Ovary (tissue), 9 donors: ENCODE data around the gene COX14. TPM values are rescaled to one million over a fixed set of nuclear protein-coding genes. Genes with fewer than 3 reads are reported as not detected.
A peak's percentile ranks its signal among the peaks of the same experiment; 100 is the strongest.

Experiments
- DNase-seq, 5 donors: peaks; one replicate each; pipeline ENCODE4 v3.0.0-alpha.2; 2019 to 2020
- H3K27ac ChIP-seq, 2 donors: fragments of 200-600 bp; one replicate each; pipeline versions ENCODE4 v1.5.1 to v1.8.0; 2019 to 2022
- H3K27me3 ChIP-seq: fragments of 200-600 bp; one replicate; pipeline ENCODE4 v1.8.0; 2022
- H3K36me3 ChIP-seq: fragments of 200-600 bp; sonication (generic); one replicate; pipeline ENCODE4 v1.5.1; 2019
- H3K4me1 ChIP-seq: one replicate; pipeline ENCODE4 v1.8.1; 2013; ENCODE audit warnings: mild to moderate bottlenecking, moderate library complexity; ENCODE audit not compliant: insufficient read depth
- H3K4me3 ChIP-seq: fragments of 200-600 bp; sonication (generic); one replicate; pipeline ENCODE4 v1.5.1; 2017
- H3K9me3 ChIP-seq, 2 donors: fragments of 200-600 bp in 1 of 2; sonication (generic) in 1 of 2; one replicate each; pipeline versions ENCODE4 v1.5.1 to v1.8.1; 2013 to 2019; ENCODE audit warnings: mild to moderate bottlenecking in 1 of 2, moderate library complexity in 1 of 2
- EP300 ChIP-seq: sonication (generic); formaldehyde crosslinking; IDR thresholded peaks from one replicate; pipeline ENCODE4 v1.6.1; 2017; ENCODE audit warnings: antibody characterized with exemption
- POLR2A ChIP-seq: fragments of 450-650 bp; IDR thresholded peaks from one replicate; pipeline ENCODE4 v1.6.1; 2017; ENCODE audit warnings: antibody characterized with exemption, mild to moderate bottlenecking, moderate library complexity
- WGBS, 3 donors: extraction: QIAGEN DNeasy Blood & Tissue Kit in 1 of 3; methylation state at CpG; one replicate each; pipeline versions ENCODE4 v1.1.5 to v1.1.7; 2013 to 2017; 5-methylcytosine and 5-hydroxymethylcytosine counted together
- intact Hi-C, 4 donors: fragments of 100-400 bp; cut with DNase I; formaldehyde crosslinking; loops; one replicate each; pipeline versions ENCODE4 v1.11.0 to v1.15.1; 2022 to 2023
- polyA plus RNA-seq, 2 donors: library from polyadenylated mRNA; stranded (reverse); fragments of 200-250 nt in 1 of 2; fragments of 350-450 nt in 1 of 2; fragmentation: Illumina TruSeq in 1 of 2; extraction: RNeasy Lipid Tissue Mini Kit (QIAGEN cat#74804) in 1 of 2; gene quantifications; one replicate each; pipeline ENCODE4 v1.2.3, GENCODE V29; 2013 to 2014
- total RNA-seq, 7 donors: library from RNA; depleted of rRNA in 2 of 7; stranded (reverse); fragments of >200 nt in 2 of 7; fragmentation: NEBNext Ultra II Directional in 3 of 7; extraction: Animal tissue kit (Norgen Biotek cat#: 25700) in 3 of 7; gene quantifications; one replicate each; pipeline versions ENCODE4 v1.1.0 to v1.2.4, GENCODE V29; 2016 to 2023
- TF ChIP-seq, protein P1 (sequence below), 3 donors: fragments of 450-650 bp in 2 of 3; fragments of 200-600 bp in 1 of 3; IDR thresholded peaks; one replicate each; pipeline versions ENCODE4 v1.5.1 to v1.8.0; 2016 to 2022; ENCODE audit warnings: antibody characterized with exemption in 3 of 3, mild to moderate bottlenecking in 1 of 3
- donor health status: DM: no; HTN: no; CAD: no; lungs with moderate emphysema.
- donor health status: DM: no; HTN: no; CAD: no.
- donor health status: Bipolar disorder and iron deficiency.
- donor health status: DM: yes; HTN: yes; CAD: no.
- donor health status: DM: no; HTN: no; CAD: no.
- donor health status: DM: yes; HTN: yes; CAD: no.

The COX14 gene
- total and polyA plus RNA-seq, 9 donors, result 37.5 to 85.4 (median 46.4) TPM

DNA sequence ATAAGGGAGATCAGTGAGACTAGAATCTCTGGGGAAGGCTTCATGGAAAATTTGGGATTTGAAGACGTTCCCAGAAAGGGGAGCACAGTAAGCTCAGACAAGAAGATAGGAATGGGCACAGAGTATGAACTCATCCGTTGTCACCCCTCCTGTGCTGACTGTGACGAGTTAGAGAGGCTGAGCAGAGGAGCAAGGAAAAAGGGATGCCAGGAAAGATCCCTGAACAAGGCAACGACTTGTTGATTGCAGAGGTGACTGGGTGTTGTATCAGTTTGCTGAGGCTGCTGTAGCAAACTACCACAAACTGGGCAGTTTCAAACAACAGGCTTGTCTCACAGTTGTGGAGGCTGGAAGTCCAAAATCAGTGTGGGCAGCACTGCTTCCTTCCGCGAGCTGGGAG lies 14.1 kb upstream of the COX14 start:
- TF ChIP-seq, protein P1, sequence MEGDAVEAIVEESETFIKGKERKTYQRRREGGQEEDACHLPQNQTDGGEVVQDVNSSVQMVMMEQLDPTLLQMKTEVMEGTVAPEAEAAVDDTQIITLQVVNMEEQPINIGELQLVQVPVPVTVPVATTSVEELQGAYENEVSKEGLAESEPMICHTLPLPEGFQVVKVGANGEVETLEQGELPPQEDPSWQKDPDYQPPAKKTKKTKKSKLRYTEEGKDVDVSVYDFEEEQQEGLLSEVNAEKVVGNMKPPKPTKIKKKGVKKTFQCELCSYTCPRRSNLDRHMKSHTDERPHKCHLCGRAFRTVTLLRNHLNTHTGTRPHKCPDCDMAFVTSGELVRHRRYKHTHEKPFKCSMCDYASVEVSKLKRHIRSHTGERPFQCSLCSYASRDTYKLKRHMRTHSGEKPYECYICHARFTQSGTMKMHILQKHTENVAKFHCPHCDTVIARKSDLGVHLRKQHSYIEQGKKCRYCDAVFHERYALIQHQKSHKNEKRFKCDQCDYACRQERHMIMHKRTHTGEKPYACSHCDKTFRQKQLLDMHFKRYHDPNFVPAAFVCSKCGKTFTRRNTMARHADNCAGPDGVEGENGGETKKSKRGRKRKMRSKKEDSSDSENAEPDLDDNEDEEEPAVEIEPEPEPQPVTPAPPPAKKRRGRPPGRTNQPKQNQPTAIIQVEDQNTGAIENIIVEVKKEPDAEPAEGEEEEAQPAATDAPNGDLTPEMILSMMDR (IDR thresholded peaks at IDR 0.05), result no peak
- TF ChIP-seq EP300 (no peak), POLR2A (no peak)
- no peak overlapping the region for H3K27ac ChIP-seq
- WGBS, 3 donors, result 82 to 88% (median 84%) methylated on average over 6 of the region's 6 CpGs
- no peak for DNase-seq
- no peak overlapping the region for H3K4me3 ChIP-seq
- H3K9me3 ChIP-seq, result no peaks in the 10 kb centered on the region
- peaks cover 2% of the 10 kb centered on the region for H3K36me3 ChIP-seq
- intact Hi-C loops, result no loop called here
- H3K27me3 ChIP-seq, result no peaks in the 10 kb centered on the region
- H3K4me1 ChIP-seq, result peaks cover 5% of the 10 kb centered on the region

GRCh38 chr12:50099302-50100008 lies 12.6 kb upstream of the COX14 start:
- peaks cover 15% of the 10 kb centered on the region for H3K4me1 ChIP-seq
- no peak for DNase-seq
- 64 to 70% (median 65%) methylated on average over 5 of the region's 5 CpGs for WGBS, 3 donors
- TF ChIP-seq POLR2A (no peak), EP300 (no peak)
- no peak overlapping the region for H3K4me3 ChIP-seq
- H3K27me3 ChIP-seq, result no peaks in the 10 kb centered on the region
- intact Hi-C loops, result no loop called here
- H3K36me3 ChIP-seq, result peaks cover 2% of the 10 kb centered on the region
- no peaks in the 10 kb centered on the region for H3K9me3 ChIP-seq
- H3K27ac ChIP-seq, result no peak overlapping the region

DNA sequence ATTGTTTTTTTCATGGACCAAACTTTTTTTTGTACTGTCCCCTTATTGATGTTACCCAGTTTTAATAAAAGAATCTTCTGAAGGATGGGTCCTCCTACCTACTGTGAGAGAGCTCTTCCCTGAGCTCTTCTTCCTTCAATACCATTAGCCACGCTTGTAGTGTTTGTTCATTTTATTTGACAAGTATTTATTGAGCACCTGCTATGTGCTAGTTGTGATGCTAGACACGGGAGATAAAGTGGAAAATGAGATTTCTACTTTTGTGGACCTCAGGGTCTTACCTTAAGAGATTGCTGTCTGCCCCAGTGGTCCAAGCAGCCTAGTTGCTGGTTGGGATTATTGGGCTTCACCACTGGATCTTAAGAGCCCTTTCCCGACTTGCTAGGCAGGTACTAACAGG lies 11.5 kb upstream of the COX14 start:
- H3K9me3 ChIP-seq, result no peaks in the 10 kb centered on the region
- H3K27ac ChIP-seq, result no peak overlapping the region
- H3K4me1 ChIP-seq, result peaks cover 15% of the 10 kb centered on the region
- intact Hi-C loops, result no loop called here
- no peaks in the 10 kb centered on the region for H3K27me3 ChIP-seq
- DNase-seq, result no peak
- TF ChIP-seq EP300 (no peak), POLR2A (no peak)
- TF ChIP-seq, protein P1 (IDR thresholded peaks at IDR 0.05), result no peak
- no peak overlapping the region for H3K4me3 ChIP-seq
- 70 to 82% (median 81%) methylated on average over 3 of the region's 3 CpGs for WGBS, 3 donors
- peaks cover 2% of the 10 kb centered on the region for H3K36me3 ChIP-seq

GRCh38 chr12:50101663-50102062 lies 10.4 kb upstream of the COX14 start:
- WGBS, 3 donors, result 29 to 47% (median 37%) methylated on average over 3 of the region's 3 CpGs
- Histone ChIP-seq H3K27me3 (no peaks in the 10 kb centered on the region), H3K9me3 (no peaks in the 10 kb centered on the region), H3K36me3 (peaks cover 2% of the 10 kb centered on the region), H3K27ac (no peak overlapping the region), H3K4me1 (peaks cover 15% of the 10 kb centered on the region), H3K4me3 (no peak overlapping the region)
- DNase-seq, result no peak
- TF ChIP-seq EP300, result no peak
- TF ChIP-seq, protein P1 (IDR thresholded peaks at IDR 0.05), result peak in 2 of 3 donors; percentile 23 to 28
- intact Hi-C loops, result no loop called here

GRCh38 chr12:50102131-50102531 lies 9.9 kb upstream of the COX14 start:
- intact Hi-C loops, result no loop called here
- Histone ChIP-seq H3K27me3 (no peaks in the 10 kb centered on the region), H3K9me3 (no peaks in the 10 kb centered on the region), H3K4me1 (peaks cover 15% of the 10 kb centered on the region), H3K4me3 (no peak overlapping the region), H3K27ac (no peak overlapping the region), H3K36me3 (peaks cover 2% of the 10 kb centered on the region)
- 47 to 66% (median 56%) methylated on average over 2 of the region's 2 CpGs for WGBS, 3 donors
- TF ChIP-seq EP300 (no peak), POLR2A (no peak)
- TF ChIP-seq, protein P1 (IDR thresholded peaks at IDR 0.05), result no peak
- DNase-seq, result no peak
